Measurements from ENCODE around the gene FRMD4A.
"Not testable (repeated sequence)": the region's sequence is repeated elsewhere in the genome, so short reads cannot be mapped to it uniquely, and the experiment has no call there.

The FRMD4A gene

DNA sequence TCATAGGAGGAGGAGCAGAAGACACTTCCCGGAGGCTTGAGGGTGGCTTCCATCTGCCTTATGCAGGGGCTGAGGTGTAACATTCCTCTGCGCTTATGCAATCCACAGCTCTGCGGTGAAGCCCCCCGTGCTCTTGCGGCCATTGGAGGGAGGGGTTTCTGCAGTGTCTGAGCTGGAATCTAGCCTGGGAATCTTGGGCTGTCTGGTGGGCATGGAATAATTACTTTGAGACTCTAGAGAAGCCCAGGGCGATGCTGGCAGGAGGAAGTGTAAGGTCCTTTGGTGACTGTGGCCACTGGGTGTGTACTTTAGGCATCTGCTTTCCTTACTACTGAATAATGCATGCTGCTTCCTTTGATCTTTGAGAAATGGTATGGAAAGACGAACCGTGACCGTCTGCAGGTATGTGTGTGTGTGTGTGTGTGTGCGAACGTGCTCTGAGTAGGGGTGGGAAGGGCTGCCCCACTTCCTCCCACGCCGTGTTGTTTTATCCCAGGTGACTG, 563.0 kb downstream of the FRMD4A start:
- DNase-seq: no peak

DNA sequence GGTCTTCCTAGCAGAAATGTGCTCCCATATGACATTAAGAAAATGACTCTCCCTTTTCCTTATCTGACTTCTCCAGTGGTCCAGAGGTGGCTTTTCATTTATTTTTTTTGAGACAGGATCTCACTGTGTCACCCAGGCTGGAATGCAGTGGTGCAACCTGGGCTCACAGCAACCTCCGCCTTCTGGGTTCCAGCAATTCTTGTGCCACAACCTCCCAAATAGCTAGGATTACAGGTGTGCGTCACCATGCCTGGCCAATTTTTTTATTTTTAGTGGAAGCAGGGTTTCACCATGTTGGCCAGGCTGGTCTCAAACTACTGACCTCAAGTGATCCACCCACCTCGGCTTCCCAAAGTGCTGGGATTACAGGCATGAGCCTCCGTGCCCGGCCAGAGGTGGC, 563.6 kb downstream of the FRMD4A start:
- DNase-seq: not testable (repeated sequence)

DNA sequence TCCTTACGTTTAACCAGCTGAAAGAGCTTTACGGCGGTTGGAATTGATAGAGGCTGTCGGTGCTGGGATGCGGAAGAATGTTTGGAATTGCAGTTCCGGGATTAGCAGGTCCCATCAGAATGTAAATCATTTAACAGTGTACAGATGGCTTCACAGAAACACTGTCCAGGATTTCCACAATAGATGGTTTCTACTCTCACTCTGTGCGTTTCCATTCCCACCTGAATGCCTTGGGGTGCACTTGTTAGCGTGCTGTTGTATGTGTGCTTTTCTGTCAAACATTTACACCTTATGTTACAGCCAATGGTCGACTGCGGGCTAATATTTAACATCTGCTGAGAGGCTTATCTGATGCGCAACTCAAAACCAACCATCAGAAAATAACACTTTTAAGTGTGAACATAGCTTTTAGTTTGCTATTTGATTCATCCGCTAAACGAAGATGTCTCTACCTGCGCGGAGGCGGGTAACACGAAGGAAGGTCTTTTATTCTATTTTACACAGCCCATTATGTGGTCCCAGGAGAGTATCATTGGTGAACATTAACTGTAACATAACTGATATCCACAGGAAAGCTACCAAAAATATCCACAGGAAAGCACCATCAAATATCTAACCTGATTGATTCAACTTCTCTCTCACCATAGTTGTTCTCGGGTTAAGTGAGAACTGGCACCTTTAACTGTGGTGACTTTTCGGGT, 564.9 kb downstream of the FRMD4A start:
- no peak for DNase-seq

DNA sequence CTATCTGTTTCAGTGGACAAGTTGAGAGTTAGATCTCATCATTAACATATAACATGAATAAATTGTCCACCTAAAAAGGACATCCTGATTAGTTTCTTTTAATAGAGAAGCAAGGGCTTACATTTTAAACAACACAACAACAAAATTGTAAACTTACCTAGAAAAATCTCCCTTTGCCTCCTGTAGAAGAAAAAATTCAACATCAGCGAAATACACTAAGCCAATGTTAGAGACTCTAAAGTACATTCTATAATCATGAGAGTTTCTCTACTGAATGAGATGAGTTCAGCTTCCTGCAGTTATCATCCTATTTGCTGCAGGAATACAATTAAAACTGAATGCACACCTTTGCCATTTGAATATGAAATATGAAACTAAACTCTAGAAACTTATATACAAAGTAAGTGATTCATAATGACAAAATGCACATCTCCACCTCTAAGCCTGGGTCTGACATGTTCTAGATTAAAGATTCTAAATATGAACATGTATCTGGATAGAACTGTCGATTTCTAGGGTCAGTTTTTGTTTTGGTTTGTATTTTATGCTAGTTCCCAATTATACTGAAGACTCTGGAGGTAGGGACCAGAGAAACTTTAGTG, 569.1 kb downstream of the FRMD4A start:
- DNase-seq: no peak

DNA sequence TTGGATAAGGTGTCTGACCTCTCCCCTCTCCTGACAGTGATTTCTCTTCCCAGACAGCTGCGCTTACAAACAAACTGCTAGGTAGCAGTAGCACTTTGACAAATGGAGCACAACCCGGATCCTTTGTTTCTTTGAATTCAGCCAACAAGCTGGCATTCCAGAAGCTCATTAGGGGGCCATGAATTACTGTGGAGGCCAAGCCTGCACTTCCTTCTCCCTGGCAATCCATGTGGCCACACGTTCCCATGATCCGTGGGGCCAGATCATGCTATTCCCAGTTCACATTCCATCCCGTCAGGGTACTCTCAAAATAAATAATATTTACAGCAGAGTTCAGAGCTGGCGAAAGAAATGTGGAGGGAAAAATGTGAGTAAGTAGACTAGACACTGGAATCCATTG, 571.6 kb downstream of the FRMD4A start:
- DNase-seq: no peak

DNA sequence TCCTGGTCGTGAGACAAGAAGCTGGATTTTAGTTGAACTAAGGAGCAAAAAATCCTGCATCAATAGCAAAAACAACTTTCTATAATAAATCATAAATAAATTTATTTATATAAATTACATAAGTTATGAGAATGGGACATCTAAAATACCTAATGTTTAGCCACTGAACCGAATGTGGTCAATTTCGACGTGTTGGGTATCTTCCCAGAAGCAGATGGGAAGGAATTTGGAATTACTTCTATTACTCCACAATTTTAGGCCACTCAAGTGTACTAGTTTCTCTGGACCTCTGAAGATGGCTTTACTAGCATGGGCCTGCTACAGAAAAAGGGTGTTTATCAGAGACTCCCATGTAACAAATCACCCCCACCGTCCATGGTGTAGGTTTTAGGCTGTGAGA, 572.0 kb downstream of the FRMD4A start:
- DNase-seq: no peak

DNA sequence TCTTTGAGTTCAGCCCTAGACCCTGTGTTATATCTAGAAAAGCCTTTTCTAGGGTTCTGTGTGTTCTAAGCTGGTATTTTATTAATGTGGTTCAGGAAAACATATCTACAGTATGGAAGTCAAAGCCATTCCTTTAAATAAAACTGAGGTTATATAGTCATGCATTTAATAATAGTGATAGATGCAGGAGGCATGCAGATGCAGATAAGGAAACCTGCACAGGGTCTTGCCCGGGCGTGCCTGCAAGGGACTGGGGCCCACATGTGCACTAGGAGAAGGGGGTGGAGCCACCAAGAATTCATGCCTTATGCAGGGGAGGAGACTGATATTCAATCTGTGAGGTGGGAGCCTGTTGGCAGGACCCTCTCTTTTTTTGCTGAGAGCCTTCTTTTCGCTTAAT, 572.4 kb downstream of the FRMD4A start:
- no peak for DNase-seq

DNA sequence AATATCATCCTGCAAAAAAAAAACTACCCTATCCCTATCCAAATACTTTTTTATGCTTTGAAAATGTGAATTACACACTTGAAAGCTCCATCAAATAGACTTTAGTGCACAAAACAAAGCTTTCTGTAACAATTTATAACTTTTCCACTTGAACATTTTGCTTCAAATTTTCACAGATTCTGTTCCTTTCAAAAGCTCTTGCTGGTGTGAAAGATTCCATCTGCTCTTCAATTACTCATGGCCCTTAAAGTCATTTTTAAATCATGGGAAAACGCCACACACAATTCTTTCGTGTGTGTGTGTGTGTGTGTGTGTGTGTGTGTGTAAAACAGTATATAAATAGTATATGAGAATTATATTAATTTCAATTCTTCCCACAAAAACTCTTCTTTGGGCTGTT, 576.4 kb downstream of the FRMD4A start:
- no peak for DNase-seq

DNA sequence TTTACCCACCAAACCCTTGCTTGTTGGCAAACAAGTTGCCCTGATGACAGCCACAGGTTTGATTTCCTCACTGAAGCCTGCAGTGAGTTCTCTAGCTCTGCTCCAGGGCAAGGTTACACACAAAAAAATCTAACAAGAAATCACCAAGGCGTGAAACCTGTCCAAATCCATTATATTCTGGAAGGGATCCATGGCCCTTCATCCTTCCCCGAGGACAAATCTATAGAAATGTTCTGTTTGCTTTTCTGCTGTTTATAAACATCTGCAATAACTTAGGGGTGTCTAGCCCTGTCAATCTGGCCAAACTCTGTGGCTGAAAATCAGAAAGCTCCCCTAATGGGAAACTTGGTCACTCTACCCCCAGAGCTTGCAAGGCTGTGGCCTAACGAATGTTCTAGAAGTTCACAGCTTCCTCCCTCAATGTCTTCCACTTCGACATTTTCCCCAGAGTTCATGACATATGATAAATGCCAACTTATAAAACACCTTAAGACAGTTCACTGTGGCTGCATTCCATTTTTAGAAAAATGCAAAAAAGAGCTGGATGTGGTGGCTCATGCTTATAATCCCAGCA, 579.4 kb downstream of the FRMD4A start:
- no peak for DNase-seq

DNA sequence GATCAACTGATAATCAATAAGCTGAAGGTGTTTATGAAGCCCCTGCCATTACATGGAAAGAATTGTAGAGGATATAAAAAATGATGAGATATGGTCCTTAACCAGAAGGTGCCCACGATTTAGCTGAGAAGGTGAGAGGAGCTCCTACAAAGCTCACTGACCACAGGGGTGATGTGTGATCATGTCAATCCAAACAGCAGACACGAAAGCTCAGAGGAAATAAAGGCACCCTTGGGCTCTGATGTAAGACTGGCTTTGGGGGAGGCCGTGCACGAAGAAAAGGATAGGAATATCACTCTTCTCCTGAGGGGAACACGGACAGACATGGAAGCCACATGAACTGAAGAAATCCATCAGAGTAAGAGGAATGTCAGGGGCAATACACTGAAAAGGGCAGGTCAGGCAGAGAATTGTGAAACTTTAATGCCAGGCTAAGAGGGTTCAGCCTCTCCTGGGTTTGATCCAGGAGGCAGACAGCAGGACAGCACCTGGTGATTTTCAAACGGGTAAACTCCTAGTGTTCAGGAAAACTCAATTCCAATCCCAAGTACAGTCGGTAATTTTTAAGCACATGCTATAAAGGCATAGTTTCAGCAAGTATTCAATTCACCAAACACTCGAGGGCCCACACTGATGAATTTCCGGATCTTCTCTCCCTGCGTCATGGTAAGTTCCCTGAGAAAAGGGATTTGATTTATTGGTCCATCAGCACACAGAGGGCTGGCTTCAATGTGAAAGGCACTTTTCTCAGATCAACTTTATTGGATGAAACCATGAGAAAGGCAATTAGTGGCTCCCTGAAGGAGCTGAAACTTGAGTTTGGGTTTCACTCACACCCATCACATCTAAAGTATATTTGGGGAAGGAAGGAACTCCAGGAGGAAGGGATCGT, 580.2 kb downstream of the FRMD4A start:
- no peak for DNase-seq

DNA sequence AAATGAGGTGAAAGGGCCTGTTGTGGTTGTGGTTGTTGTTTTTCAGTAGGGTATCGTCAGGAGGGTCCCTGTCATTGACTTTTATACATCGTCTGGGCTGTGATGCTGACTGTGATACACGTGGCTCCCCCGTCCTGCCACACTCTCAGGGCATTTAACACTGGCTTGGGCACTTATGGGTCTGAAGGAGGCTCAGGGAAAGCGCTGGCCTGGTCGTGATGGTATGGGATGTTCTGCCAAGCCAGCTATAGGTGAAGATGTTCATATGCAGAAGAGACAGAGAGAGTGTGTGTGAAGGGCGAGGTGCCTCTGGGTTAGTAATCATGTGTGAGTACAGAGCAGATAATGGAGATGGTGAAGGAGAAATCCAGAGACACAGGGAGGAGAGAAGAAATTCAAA, 585.5 kb downstream of the FRMD4A start:
- DNase-seq: no peak

DNA sequence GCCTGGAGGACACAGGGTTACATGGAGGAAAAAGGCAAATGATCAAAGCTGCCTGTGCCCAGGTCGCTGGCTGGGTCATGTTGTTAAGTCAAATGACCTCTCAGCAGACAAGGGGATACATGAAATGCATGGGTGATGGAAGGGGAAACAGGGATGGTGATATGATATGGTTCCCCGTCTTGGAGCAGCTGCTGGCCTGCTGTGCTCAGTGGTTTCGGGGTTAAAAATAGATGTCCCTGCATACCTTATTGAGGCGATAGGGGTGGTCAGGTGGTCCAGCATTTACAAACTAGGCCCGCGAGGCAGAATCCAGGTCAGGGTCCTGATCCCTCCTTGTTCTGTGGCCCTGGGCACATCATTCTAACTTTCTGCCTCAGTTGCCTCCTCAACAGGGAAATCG, 586.8 kb downstream of the FRMD4A start:
- no peak for DNase-seq

DNA sequence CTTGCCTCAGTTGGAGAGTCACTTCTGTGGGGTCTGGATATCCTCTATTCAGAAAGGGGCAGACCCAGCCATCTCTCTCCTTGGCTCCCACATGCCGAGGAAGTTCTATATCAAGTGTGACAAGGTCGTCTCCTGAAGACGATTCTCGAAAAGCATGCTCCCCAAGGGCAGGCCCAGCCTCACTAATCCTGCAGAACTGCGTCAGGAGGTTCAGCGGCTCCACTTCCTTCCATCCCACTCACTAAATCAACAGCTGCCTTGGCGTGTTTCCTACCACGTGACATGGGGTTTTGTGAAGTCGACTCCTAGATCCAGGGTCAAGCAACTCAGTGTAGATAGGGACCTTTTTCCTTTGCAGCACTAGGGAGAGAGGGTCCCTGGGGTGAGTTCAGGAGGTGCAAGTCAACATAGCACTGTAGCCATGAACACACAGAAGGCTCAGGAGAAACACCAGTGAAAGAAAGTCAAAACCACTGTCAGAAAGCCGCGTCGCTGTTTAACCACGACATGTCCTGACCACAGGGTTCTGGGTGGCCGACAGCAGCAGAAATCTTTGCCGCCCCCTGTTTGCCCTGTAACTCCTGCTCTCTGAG, 587.5 kb downstream of the FRMD4A start:
- DNase-seq: no peak

DNA sequence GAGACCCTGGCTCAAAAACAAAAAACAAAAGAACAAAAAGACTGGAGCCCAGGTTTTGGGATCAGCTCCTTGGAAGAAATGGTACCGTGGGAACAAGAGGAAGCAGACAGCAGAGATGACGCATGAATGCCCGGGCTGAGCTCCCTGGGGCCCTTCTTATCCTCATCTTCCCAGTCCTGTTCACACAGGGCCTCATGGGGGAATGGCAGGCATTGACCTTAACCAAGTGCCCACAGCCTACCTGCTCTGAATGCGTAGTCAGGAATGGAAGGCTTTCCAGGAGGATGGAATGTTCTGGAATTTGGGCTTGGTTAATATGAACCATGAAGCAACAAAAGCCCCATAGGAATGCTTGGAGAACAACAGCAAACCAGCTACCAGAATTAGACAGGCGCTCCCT, 589.3 kb downstream of the FRMD4A start:
- DNase-seq: no peak

DNA sequence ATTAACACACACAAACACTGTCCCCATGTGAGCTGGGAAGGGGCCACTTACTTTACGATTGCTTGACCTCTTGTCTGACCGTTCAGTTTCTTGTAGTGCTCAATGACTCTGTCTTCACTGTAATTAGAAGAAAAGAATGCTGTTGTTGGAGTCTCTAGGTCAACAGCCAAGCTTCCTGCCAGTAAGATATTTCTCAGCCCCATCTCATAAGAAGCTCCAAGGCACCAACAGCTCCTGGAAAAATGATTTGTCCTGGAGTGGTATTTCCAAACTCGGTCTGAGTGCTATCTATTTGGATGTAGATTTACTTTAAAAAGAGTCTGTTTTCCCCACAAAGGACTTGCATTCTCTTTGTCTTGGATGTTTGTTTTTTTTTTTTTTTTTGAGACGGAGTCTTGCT, 590.3 kb downstream of the FRMD4A start:
- no peak for DNase-seq

DNA sequence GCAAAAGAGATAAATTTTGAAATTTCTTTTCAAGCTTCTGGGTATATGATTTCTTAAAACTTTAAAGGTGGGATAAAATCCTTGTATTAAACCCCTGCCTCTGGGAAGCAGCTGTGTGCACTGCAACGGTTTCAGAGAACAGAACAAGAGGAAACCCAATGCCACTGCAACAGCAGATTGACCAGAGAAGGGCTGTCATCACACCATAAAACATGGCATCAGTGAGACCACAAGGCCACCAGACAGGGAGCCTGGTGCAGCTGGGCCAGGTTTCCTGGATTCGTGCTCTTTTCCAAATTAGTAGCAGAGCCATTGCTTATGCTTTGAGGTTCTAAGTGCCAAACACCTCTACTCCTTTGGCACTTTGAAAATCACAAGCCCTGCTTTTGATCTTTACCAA, 591.5 kb downstream of the FRMD4A start:
- no peak for DNase-seq

DNA sequence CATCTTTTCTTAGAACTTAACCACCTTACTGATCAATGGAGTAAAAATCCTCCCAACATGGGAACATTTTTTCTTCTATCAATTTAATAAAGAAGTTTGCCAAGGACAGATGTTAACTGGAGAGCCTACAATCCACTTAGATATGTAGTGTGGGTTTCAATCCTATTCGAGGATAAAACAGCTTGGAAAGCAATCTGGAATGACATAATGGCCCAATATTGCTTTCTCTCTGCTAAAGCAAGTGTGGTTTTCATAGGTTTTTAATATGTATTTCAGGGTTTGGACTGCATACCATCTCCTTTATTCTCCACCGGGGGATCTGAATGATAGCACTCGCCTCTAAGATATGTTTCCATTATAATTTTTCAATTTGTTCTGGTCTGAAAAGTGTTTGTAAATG, 594.2 kb downstream of the FRMD4A start:
- DNase-seq: no peak

DNA sequence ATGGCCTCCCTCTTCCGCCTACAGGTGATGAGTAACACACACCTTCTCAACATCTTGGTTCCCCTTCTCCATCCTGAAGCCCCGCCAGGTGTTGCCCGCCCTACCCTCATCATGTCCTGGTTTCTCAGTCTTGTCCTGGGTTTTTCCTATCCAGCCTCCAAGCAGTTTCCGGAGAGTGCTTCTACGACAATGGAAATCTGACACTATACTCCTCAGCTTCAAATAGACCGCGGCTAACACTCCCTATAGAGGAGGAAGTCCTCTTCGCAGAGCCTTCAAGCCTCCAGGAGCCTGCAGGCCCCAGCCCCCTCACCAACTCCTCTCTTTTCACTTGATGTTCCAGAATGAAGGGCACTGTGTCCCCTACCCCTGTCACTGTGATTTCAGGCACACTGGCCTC, 596.6 kb downstream of the FRMD4A start:
- DNase-seq: no peak

DNA sequence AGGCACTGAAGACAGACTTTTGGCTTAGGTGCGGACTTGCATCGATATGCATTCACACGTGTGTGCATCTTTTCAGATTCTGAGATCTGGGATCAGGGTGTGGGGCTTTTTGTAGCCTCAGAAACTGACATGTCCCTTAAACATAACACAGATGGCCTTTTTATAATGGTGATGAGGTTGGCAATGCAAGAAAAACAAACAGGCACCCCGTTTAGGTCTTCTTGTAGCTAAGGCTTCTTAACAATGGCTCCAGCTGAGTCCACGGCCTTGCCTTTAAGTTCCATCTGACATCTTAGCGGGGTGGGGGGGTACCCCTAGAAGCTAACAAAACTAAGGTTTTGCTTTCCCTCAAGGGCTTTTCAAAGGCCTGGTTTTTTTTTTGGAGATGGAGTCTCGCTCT, 597.7 kb downstream of the FRMD4A start:
- DNase-seq: no peak

DNA sequence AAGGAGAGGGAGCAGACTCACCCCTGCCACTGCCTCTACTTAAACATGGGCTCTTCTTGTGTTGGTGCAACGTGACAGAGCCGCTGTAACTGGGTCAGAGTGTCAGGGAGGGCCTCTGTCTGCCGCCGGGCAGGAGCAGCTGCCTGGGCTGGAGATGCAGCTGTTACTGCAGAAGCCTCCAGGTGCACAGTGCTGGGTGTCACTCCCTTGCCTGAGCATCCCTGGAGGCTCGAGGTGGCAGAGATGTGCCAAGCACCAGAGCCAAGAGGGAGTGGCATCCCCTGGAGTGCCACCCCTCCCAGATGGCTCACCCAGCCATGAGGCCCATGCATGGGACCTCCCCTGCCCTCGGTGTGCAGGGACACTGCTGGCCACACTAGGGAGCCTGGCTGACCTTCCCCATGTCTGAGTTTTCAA, 598.3 kb downstream of the FRMD4A start:
- DNase-seq: no peak

DNA sequence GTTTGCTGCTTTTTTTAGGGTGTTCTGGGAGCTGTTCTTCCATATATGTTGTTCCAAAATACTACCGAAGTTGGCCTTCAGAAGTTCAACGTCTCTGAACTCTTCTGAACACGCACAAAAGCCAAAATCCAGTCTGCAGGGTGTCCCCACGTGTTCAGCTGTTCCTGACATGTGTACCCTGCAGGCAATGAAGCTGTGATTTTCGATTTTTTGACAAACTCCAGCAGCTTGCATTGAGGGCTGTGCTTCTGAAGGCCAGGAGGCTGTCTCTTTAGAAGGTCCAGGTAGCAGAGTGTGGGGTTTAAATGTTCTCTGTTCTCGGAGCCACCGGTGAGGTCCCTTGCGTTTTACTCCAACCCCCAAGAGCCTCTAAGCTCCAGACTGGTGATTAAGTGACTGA, 598.9 kb downstream of the FRMD4A start:
- no peak for DNase-seq

DNA sequence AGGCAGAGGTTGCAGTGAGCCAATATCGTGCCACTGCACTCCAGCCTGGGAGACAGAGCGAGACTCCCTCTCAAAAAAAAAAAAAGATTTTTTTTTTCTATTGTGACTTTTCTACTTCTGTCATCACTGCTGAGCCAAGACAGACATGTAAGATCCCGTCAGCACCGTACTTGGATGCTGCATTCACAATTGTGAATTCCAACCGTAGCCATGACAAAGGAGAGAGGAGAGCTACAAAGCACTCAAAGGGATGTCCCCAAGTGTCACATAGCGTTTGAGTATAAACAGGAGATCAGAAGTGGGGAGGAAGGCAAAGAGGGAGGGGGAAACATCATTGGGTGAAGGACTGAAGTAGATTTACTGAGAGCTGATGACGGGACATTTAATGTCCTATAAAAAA, 599.8 kb downstream of the FRMD4A start:
- no peak for DNase-seq

DNA sequence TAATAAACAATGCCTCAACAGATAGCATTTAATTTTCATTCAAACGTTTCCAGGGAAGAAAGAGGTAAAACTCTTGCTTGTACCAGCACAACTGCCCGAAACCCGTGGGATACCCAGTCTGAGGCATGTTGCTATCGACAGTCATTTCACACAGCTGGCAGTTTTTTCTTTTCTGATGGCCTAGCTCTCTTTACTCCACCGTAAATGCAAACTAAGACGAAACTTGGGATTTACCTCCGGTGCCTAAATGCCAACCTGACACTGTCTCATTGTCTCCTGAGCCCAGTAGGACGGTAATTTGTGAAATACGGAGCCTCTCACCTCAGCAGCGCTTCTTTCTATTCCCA, 600.4 kb downstream of the FRMD4A start:
- no peak for DNase-seq
